HPDE6-E6E7 (cell line): Measurements from ENCODE around the gene EEF2KMT.
"Not testable (repeated sequence)": the region's sequence is repeated elsewhere in the genome, so short reads cannot be mapped to it uniquely, and the experiment has no call there.

Experiments used
- DNase-seq: peaks from one replicate; pipeline ENCODE4 v3.0.0; 2011; ENCODE audit warnings: missing footprints; ENCODE audit errors: extremely low spot score

EEF2KMT gene

DNA sequence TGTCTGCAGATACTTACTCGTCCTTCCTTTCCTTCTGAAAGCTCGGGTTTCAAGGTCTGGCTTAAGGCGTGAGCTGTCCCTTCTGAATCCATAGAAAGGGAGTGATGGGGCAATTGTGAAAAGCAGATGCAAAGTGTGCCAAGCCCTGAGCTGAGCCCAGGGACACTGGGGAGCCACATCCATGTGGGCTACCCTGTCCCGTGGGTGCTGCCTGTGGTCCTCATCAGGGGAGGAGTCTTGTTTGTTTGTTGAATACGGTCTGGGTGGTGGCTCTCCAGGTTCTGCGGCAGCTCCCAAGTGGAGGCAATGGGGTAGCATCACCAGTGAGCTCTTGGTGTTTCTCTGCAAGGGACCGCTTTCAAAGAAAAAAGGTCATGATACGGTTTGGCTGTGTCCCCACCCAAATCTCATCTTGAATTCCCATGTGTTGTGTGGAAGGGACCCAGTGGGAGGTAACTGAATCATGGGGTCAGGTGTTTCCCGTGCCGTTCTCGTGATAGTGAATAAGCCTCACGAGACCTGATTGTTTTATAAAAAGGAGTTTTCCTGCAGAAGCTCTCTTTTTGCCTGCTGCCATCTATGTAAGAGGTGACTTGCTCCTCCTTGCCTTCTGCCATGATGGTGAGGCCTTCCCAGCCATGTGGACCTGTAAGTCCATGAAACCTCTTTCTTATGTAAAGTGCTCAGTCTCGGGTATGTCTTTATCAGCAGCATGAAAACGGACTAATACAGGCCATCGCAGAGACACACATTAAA is 27.0 kb downstream of the EEF2KMT start:
- DNase-seq = no peak

- no peak for DNase-seq
These were observed 27.7 kb downstream of the EEF2KMT start for GRCh38 chr16:5069854-5070253.

GRCh38 chr16:5069048-5069447 is 28.5 kb downstream of the EEF2KMT start:
- no peak for DNase-seq

DNA sequence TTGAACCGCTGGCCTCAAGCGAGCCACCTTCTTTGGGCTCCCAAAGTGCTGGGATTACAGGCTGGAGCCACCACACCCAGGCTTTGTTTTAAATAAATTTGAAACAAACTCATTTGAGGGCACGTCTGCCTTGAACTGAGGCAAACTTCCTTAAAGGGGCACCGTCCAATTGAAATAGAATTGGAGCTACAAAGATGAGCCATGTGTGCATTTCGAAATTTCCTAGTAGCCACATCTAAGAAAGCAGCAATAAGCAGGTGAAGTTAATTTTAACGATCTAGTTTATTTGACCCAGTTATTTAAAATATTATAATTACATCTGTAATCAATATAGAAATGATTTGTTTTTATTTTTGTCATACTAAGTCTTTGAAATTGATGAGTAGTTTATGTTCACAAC is 31.1 kb downstream of the EEF2KMT start:
- DNase-seq = no peak

DNA sequence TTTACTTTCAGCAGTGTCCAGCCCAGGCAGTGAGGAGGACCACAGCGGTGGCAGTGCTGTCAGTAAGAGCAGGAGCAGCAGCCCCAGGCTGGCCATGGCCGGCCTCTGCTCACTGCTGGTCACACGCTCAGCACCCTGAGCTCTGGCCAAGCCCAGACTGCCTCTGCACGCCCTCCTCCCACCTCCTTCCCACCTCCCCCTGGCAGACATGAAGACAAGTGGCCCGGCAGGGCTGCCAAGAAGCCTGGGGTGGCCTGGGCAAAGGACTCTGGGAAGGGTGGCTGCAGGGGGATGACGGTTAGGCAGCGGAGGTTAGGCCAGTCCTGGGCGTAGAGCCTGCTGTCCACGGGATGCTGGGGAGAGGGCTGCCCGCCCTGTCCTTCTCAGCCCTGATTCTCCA is 31.8 kb downstream of the EEF2KMT start, which contains the start of gene C16orf89:
TSS of gene C16orf89 (minus strand) at position 144 of the 400 bp plus-strand sequence. CDS start at position 96, 48 bp downstream.
- DNase-seq = no peak

- DNase-seq = no peak
These were observed 32.3 kb downstream of the EEF2KMT start for GRCh38 chr16:5065326-5065725.

- DNase-seq = no peak
These were observed 32.7 kb downstream of the EEF2KMT start for GRCh38 chr16:5064915-5065314.

- DNase-seq = no peak
These were observed 34.5 kb downstream of the EEF2KMT start for GRCh38 chr16:5062790-5063765.

DNA sequence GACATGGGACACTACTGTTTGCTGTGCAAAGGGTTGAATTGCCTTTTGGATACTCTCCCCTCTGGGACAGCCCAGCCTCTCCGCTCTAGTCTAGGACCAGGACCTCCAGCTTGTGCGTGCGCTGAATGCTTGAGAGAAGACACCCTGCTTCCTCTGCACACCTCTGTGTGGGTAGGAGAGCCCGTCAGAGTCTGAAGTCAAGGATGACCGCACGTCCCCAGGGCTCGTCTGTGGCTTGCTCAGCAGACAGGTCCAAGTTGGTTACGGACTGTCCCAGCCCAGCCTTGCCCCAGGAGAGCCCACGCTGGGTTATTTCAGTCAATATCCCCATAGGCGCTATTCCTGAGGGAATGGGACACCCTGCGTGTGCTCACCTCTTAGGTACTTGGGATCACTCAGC is 35.5 kb downstream of the EEF2KMT start:
- no peak for DNase-seq

DNA sequence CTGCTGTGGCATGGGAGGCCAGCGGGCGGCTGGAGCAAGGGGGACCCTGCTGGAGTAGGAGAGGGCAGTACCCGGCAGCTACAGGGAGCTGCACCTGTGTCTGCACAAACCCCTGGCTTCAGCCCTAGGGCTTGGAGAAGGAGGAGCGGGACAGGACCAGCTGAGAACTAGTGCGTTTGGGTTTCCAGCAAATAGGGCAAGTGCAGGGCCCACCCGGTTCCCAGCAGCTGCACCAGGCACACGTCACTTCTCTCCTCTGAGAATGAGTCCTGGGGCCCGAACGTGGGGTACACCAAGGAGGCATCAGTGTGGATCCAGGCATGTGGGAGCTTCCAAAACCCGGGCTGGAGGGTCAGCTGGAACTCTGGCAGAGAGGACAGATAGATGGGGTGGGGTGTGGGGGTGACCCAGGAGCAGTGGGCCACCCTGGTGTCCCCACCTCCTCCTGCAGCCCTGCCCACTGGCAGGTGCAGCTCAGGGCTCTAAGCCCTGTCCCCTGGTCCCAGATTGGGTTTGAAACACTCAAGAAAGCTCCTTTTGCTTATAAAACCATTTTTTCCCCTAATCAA is 37.4 kb downstream of the EEF2KMT start:
- DNase-seq = no peak

GRCh38 chr16:5059386-5060072 is 38.1 kb downstream of the EEF2KMT start:
- DNase-seq = no peak

- DNase-seq = no peak
These were observed 39.1 kb downstream of the EEF2KMT start for GRCh38 chr16:5058476-5058875.

DNA sequence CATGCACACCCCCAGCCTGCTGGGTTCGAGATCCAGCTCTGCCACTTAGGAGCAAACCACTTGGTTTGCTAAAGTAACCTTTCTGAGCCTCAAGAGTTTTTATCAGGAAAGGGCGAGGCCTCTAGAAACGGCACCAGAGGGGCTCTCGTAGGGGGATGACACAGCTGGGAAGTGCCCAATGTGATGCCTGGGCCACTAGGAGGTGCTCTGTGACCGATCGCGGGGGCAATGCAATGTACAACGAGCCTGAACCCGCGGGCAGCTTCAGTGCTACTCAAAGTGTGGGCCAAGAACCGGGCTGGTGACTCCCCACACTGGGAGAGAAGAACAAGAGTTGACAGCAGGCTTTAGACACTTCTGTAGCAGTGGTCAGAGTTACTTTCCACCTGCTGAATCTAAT is 41.2 kb downstream of the EEF2KMT start:
- DNase-seq = no peak

GRCh38 chr16:5054876-5055865 is 42.4 kb downstream of the EEF2KMT start:
- DNase-seq = no peak

GRCh38 chr16:5046914-5047313 is 50.7 kb downstream of the EEF2KMT start:
- DNase-seq = no peak

DNA sequence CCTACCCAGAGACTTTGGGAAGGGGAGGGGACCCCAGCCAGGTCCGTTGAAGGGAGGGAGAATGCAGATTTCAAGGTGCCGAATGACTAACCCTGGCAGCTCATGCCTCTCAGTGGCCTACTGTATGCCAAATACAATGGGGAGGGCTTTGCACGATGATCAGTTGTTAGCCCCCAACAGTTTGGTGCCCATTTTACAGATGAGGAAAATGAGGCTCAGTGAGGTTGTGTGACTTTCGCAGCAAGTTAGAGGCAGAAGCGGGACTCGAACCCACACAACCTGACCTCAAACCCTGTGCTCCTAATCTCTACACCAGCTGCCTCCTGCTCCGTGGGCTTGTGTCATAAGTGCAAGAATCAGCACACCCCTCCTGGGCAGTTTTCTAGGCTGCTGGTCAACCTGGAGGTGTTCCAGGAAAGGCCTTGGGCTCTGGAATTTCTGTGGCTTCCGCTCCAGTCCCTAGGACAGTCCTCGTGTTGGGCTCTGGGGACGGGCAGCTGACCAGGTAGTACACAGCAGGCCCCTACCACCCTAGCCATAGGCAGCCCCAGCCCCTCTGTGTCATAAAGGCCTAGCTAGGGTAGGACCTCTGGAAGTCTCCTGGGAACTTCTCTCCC is 52.0 kb downstream of the EEF2KMT start:
- DNase-seq = no peak

DNA sequence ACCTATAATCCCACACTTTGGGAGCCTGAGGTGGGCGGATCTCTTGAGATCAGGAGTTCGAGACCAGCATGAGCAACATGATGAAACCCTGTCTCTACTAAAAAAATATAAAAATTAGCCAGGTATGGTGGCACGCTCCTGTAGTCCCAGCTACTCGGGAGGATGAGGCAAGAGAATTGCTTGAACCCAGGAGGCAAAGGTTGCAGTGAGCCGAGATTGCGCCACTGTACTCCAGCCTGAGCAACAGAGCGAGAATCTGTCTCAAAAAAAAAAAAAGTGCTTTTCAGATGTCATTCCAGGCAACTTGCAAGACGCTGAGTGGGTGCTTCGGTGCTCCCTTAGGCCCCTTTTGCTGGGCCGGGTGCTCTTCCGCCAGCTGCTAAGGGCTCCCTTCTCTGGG is 53.0 kb downstream of the EEF2KMT start:
- not testable (repeated sequence) for DNase-seq

GRCh38 chr16:5044011-5044540 is 53.5 kb downstream of the EEF2KMT start:
- DNase-seq = no peak

- no peak for DNase-seq
These were observed 54.9 kb downstream of the EEF2KMT start for GRCh38 chr16:5042574-5043171.
